Left lung (tissue), 14 donors: ENCODE measurements around the gene MUC12. TPM values are rescaled to one million over a fixed set of nuclear protein-coding genes. Genes with fewer than 3 reads are reported as not detected.
"Not testable (repeated sequence)": the region's sequence is repeated elsewhere in the genome, so short reads cannot be mapped to it uniquely, and the experiment has no call there.

Source experiments
- ATAC-seq: fragments of 200-7000 bp; cut with Tn5 transposase; one replicate; pipeline ENCODE4 v1.9.1; 2020; ENCODE audit warnings: moderate library complexity
- DNase-seq, 4 donors: peaks; one replicate each; pipeline ENCODE4 v3.0.0-alpha.2; 2013 to 2020
- H3K27ac ChIP-seq, 2 donors: fragments of 200-600 bp; sonication (generic) in 1 of 2; one replicate each; pipeline versions ENCODE4 v1.5.0 to v1.8.0; 2020 to 2021
- H3K27me3 ChIP-seq, 2 donors: fragments of 200-600 bp; sonication (generic) in 1 of 2; one replicate each; pipeline versions ENCODE4 v1.5.0 to v1.8.0; 2020 to 2021
- H3K36me3 ChIP-seq, 2 donors: fragments of 200-600 bp; sonication (generic) in 1 of 2; one replicate each; pipeline versions ENCODE4 v1.5.0 to v1.8.0; 2020 to 2021
- H3K4me1 ChIP-seq, 2 donors: fragments of 200-600 bp; one replicate each; pipeline ENCODE4 v1.8.0; 2021
- H3K4me3 ChIP-seq, 2 donors: fragments of 200-600 bp; sonication (generic) in 1 of 2; one replicate each; pipeline versions ENCODE4 v1.5.0 to v1.8.0; 2020 to 2021; ENCODE audit warnings: mild to moderate bottlenecking in 1 of 2
- H3K9me3 ChIP-seq, 2 donors: fragments of 200-600 bp; sonication (generic) in 1 of 2; one replicate each; pipeline versions ENCODE4 v1.5.0 to v1.8.0; 2020 to 2021
- intact Hi-C, 2 donors: fragments of 100-400 bp; cut with DNase I; formaldehyde crosslinking; loops; one replicate each; pipeline versions ENCODE4 v1.11.2 to v1.14.2; 2022
- long read RNA-seq, 12 donors: library from polyadenylated mRNA in 2 of 12; unstranded in 2 of 12; transcript quantifications; one replicate each; pipeline ENCODE4 v2.0.0 and lab custom pipeline, GENCODE V29; 2019 to 2026
- polyA plus RNA-seq, 6 donors: library from polyadenylated mRNA; unstranded; fragments of 120-200 nt; gene quantifications; one replicate each; pipeline ENCODE4 v1.2.1, GENCODE V29; 2013; ENCODE audit not compliant: insufficient read length in 6 of 6
- total RNA-seq, 2 donors: library from RNA; stranded (reverse); fragmentation: NEBNext Ultra II Directional; extraction: Animal tissue kit (Norgen Biotek cat#: 25700); gene quantifications; one replicate each; pipeline ENCODE4 v1.2.1, GENCODE V29; 2021
- TF ChIP-seq, protein P1 (sequence below), 2 donors: fragments of 200-600 bp; sonication (generic) in 1 of 2; IDR thresholded peaks; one replicate each; pipeline versions ENCODE4 v1.5.0 to v1.8.0; 2021; ENCODE audit warnings: antibody characterized with exemption in 2 of 2
- donor health status: DM: no; HTN: yes; CAD: no.
- donor health status: DM: no; HTN: no; CAD: no.

Gene MUC12, protein sequence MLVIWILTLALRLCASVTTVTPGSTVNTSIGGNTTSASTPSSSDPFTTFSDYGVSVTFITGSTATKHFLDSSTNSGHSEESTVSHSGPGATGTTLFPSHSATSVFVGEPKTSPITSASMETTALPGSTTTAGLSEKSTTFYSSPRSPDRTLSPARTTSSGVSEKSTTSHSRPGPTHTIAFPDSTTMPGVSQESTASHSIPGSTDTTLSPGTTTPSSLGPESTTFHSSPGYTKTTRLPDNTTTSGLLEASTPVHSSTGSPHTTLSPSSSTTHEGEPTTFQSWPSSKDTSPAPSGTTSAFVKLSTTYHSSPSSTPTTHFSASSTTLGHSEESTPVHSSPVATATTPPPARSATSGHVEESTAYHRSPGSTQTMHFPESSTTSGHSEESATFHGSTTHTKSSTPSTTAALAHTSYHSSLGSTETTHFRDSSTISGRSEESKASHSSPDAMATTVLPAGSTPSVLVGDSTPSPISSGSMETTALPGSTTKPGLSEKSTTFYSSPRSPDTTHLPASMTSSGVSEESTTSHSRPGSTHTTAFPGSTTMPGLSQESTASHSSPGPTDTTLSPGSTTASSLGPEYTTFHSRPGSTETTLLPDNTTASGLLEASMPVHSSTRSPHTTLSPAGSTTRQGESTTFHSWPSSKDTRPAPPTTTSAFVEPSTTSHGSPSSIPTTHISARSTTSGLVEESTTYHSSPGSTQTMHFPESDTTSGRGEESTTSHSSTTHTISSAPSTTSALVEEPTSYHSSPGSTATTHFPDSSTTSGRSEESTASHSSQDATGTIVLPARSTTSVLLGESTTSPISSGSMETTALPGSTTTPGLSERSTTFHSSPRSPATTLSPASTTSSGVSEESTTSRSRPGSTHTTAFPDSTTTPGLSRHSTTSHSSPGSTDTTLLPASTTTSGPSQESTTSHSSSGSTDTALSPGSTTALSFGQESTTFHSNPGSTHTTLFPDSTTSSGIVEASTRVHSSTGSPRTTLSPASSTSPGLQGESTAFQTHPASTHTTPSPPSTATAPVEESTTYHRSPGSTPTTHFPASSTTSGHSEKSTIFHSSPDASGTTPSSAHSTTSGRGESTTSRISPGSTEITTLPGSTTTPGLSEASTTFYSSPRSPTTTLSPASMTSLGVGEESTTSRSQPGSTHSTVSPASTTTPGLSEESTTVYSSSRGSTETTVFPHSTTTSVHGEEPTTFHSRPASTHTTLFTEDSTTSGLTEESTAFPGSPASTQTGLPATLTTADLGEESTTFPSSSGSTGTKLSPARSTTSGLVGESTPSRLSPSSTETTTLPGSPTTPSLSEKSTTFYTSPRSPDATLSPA (N-terminal part only)
- total RNA-seq (1 to 10 TPM in 1 of 2 donors, under 1 TPM in 1; 0.44 to 1.7 TPM), polyA plus RNA-seq (1 to 10 TPM in 3 of 6 donors, under 1 TPM in 3; 0.45 to 2.0 (median 1.2) TPM)
- long read RNA-seq, donor 1, partial matches to known transcripts: 0 of 2 reads
- long read RNA-seq, donor 1, other reads (novel, unspliced or antisense): 0 of 2 reads
- long read RNA-seq, donor 2, partial matches to known transcripts: 5 of 6 reads
- long read RNA-seq, donor 2, other reads (novel, unspliced or antisense): 0 of 6 reads
- long read RNA-seq, donor 3, partial matches to known transcripts: 0 of 3 reads
- long read RNA-seq, donor 3, other reads (novel, unspliced or antisense): 0 of 3 reads
- long read RNA-seq, donor 4, partial matches to known transcripts: 0 of 2 reads
- long read RNA-seq, donor 4, other reads (novel, unspliced or antisense): 1 of 2 reads
- long read RNA-seq, donor 5, partial matches to known transcripts: 0 of 1 reads
- long read RNA-seq, donor 5, other reads (novel, unspliced or antisense): 0 of 1 reads
- long read RNA-seq, donor 6, partial matches to known transcripts: 0 of 2 reads
- long read RNA-seq, donor 6, other reads (novel, unspliced or antisense): 0 of 2 reads
- long read RNA-seq, donor 7, partial matches to known transcripts: 0 of 1 reads
- long read RNA-seq, donor 7, other reads (novel, unspliced or antisense): 0 of 1 reads
- long read RNA-seq, donor 8, partial matches to known transcripts: 0 of 1 reads
- long read RNA-seq, donor 8, other reads (novel, unspliced or antisense): 0 of 1 reads
- long read RNA-seq, donor 9: 0 reads
- long read RNA-seq, donor 10, partial matches to known transcripts: 0 of 4 reads
- long read RNA-seq, donor 10, other reads (novel, unspliced or antisense): 0 of 4 reads
- long read RNA-seq, donor 11: 0 reads
- long read RNA-seq, donor 12: 0 reads

DNA sequence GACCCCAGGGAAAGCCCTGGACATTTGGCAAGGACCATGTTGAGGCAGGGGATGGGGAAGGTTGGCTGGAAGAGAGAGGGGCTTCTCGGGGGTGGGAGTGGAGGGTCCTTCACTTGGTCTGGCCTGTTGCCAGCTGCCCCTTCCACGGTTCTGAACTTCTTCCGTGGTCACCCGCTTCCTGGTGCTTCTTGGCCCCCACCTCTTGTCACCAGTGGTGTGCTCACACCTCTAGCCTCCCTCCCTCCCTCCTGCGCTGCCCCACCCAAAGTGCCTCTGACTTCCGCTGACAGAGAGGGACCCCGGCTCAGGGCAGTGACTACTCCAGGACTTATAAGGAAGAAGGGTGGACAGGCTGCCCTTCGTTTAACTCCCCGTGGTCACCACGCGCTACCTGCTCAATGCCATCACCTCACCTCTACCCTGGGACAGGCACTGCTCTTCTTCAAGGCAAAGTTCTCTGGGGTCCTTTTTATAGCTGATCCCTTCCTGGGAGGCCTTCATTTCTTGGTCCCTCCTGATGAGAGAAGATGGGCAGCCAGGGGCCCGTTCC lies at the start of gene MUC12:
MUC12 (plus strand) TSS at position 500 of the 550 bp plus-strand sequence. CDS start 58 bp downstream, outside the sequence.
- Histone ChIP-seq H3K27me3 (peaks cover 35 to 79% of the 10 kb centered on the region in 2 donors), H3K4me3 (no peak within 1 kb of the TSS), H3K4me1 (peaks cover 7 to 19% of the 10 kb centered on the region in 2 donors), H3K9me3 (no peaks in the 10 kb centered on the region), H3K36me3 (no peaks in the 10 kb centered on the region), H3K27ac (no peak within 1 kb of the TSS)
- DNase-seq (no peak), ATAC-seq (no peak)
- intact Hi-C loops: no loop called here
- TF ChIP-seq, protein P1, sequence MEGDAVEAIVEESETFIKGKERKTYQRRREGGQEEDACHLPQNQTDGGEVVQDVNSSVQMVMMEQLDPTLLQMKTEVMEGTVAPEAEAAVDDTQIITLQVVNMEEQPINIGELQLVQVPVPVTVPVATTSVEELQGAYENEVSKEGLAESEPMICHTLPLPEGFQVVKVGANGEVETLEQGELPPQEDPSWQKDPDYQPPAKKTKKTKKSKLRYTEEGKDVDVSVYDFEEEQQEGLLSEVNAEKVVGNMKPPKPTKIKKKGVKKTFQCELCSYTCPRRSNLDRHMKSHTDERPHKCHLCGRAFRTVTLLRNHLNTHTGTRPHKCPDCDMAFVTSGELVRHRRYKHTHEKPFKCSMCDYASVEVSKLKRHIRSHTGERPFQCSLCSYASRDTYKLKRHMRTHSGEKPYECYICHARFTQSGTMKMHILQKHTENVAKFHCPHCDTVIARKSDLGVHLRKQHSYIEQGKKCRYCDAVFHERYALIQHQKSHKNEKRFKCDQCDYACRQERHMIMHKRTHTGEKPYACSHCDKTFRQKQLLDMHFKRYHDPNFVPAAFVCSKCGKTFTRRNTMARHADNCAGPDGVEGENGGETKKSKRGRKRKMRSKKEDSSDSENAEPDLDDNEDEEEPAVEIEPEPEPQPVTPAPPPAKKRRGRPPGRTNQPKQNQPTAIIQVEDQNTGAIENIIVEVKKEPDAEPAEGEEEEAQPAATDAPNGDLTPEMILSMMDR (IDR thresholded peaks at IDR 0.05): no peak

DNA sequence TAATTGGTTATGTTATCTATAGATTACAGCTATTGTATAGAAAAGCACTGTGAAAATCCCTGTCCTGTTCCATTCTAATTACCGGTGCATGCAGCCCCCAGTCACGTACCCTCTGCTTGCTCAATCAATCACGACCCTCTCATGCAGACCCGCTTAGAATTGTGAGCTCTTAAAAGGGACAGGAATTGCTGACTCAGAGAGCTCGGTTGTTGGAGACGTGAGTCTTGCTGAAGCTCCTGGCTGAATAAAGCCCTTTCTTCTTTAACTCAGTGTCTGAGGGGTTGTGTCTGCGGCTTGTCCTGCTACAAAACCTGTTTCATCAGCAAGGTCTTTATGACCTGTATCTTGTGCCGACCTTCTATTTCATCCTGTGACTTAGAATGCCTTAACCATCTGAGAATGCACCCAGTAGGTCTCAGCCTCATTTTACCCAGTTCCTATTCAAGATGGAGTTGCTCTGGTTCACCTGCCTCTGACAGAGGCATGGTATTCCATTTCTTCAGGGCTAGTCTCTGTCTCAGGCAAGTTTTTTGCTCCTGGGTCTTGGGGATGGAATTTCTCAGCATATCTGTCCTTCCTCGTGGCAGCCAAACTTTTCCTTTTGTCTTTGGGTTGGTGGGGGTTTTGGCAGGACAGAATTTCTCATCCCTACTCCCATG lies 49.5 kb upstream of the MUC12 start:
- not testable (repeated sequence) for H3K36me3 ChIP-seq

DNA sequence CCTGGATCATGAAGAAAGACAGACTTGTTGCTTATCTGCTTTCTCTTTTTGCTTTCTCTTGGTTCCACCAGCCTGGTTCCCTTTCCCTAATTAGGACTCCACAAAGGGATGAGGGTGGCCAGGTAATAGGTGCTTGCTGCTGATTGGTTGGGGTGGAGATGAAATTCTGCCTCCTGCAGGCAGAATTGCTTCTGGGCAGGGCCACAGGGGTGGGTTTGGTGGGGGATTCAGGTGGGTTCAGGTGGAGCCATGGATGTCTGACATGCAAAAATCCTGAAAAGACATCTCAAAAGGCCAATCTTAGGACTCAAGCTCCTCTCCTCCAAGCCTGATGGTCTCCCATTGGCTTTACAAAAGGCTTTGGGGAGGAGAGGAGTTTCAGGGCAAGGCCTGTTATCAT lies 48.3 kb upstream of the MUC12 start:
- no peaks in the 10 kb centered on the region for H3K4me1 ChIP-seq
- no peak for ATAC-seq
- H3K4me3 ChIP-seq: no peak overlapping the region
- no peaks in the 10 kb centered on the region for H3K36me3 ChIP-seq
- H3K27me3 ChIP-seq: peaks cover 0 to 6% of the 10 kb centered on the region in 2 donors
- TF ChIP-seq, protein P1 (IDR thresholded peaks at IDR 0.05): no peak
- no peak overlapping the region for H3K27ac ChIP-seq
- H3K9me3 ChIP-seq: no peaks in the 10 kb centered on the region
- no peak for DNase-seq
- intact Hi-C loops: no loop called here

More for the DNA sequence above, 49.5 kb upstream of the MUC12 start:
- H3K4me1 ChIP-seq, H3K9me3 ChIP-seq, ATAC-seq, H3K27me3 ChIP-seq, intact Hi-C loops, DNase-seq, H3K4me3 ChIP-seq, H3K27ac ChIP-seq: not testable (repeated sequence)

DNA sequence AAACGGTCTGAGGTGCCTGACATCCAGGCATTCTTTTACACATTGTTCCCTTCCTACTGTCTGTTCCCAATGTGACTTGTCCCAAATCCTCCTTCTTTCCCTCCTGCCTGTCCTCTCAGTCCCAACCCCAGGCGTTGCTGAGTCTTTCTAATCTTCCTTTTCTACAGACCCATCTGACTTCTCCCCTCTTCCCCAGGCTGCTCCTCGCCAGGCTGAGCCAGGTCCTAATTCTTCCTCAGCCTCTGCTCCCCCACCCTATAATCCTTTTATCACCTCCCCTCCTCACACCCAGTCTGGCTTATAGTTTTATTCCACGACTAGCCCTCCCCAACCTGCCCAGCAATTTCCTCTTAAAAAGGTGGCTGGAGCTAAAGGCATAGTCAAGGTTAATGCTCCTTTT lies 45.7 kb upstream of the MUC12 start:
- intact Hi-C loops, H3K27ac ChIP-seq, H3K27me3 ChIP-seq, H3K4me1 ChIP-seq, DNase-seq, ATAC-seq, H3K36me3 ChIP-seq, H3K9me3 ChIP-seq, H3K4me3 ChIP-seq: not testable (repeated sequence)
